Measurements from ENCODE around the gene PDE10A. TPM values are rescaled to one million over a fixed set of nuclear protein-coding genes. Genes with fewer than 3 reads are reported as not detected.

PDE10A gene
- total RNA-seq, 4 donors from 2014 or later, result 0.54 to 4.4 (median 0.98) TPM

DNA sequence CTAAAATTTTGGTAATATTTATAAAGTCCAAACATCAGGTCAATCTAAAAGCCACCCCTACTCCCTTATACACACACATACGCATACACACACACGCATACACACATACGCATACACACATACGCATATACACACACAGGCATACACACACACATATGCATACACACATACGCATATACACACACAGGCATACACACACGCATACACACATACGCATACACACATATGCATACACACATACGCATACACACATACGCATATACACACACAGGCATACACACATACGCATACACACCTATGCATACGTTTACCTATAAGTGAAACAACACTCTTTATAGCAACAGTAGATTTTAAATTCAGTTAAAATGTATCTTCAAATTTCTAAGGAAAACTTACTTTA lies 240.8 kb downstream of the PDE10A start:
- intact Hi-C loops (cut with DNase I; ENCODE audit: low total_unique reads), result no loop called here
- H3K4me3 ChIP-seq (ENCODE audit: low read depth, poor library complexity, severe bottlenecking), result no peak overlapping the region
- WGBS, 2 donors, result 96 to 97% methylated on average over 11 of the region's 11 CpGs
- TF ChIP-seq CTCF (IDR thresholded peaks at IDR 0.05), result no peak
- TF ChIP-seq POLR2A (IDR thresholded peaks at IDR 0.05), result no peak
- no peak for DNase-seq (ENCODE audit: low spot score in 2 of 2)

GRCh38 chr6:165417278-165417865 lies 245.7 kb downstream of the PDE10A start:
- H3K4me3 ChIP-seq (ENCODE audit: low read depth, poor library complexity, severe bottlenecking), result no peak overlapping the region
- no peak for DNase-seq (ENCODE audit: low spot score in 2 of 2)
- TF ChIP-seq POLR2A (IDR thresholded peaks at IDR 0.05), result no peak
- TF ChIP-seq CTCF (IDR thresholded peaks at IDR 0.05), result no peak
- 74% methylated on average over 6 of the region's 6 CpGs for WGBS, 2 donors
- intact Hi-C loops (cut with DNase I; ENCODE audit: low total_unique reads), result no loop called here

GRCh38 chr6:165404697-165405096 lies 258.3 kb downstream of the PDE10A start:
- DNase-seq (ENCODE audit: low spot score in 2 of 2), result no peak
- WGBS, 2 donors, result 31 to 49% methylated on average over 2 of the region's 2 CpGs
- no peak overlapping the region for H3K4me3 ChIP-seq (ENCODE audit: low read depth, poor library complexity, severe bottlenecking)
- TF ChIP-seq CTCF (IDR thresholded peaks at IDR 0.05) (no peak), POLR2A (IDR thresholded peaks at IDR 0.05) (no peak)
- intact Hi-C loops (cut with DNase I; ENCODE audit: low total_unique reads), result no loop called here

GRCh38 chr6:165404296-165404695 lies 258.7 kb downstream of the PDE10A start:
- no peak for TF ChIP-seq CTCF (IDR thresholded peaks at IDR 0.05)
- no peak for TF ChIP-seq POLR2A (IDR thresholded peaks at IDR 0.05)
- DNase-seq (ENCODE audit: low spot score in 2 of 2), result no peak
- no peak overlapping the region for H3K4me3 ChIP-seq (ENCODE audit: low read depth, poor library complexity, severe bottlenecking)
- intact Hi-C loops (cut with DNase I; ENCODE audit: low total_unique reads), result no loop called here
- 62 to 75% methylated on average over 2 of the region's 2 CpGs for WGBS, 2 donors

GRCh38 chr6:165403006-165403595 lies 259.9 kb downstream of the PDE10A start:
- TF ChIP-seq POLR2A (IDR thresholded peaks at IDR 0.05) (no peak), CTCF (IDR thresholded peaks at IDR 0.05) (no peak)
- DNase-seq (ENCODE audit: low spot score in 2 of 2), result no peak
- WGBS, 2 donors, result 89 to 90% methylated on average over 7 of the region's 7 CpGs
- no peak overlapping the region for H3K4me3 ChIP-seq (ENCODE audit: low read depth, poor library complexity, severe bottlenecking)
- intact Hi-C loops (cut with DNase I; ENCODE audit: low total_unique reads), result no loop called here

DNA sequence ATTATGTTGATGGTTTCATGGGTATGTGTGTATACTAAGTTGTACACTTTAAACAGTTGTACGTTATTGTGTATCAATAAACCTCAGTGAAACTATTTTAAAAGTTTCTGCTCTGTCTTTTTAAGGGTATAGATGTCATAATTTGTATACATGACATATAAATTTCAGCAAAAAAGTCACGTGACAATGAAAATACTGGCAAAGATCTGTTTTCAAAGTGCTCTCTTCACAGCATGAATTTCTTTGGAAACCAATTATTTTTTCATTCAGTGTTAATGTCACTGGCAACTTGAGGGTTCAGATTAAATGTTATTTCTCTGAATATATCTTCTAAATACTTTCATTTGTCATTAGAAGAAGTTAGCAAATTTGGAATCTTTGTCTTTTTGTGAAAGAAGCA lies 261.9 kb downstream of the PDE10A start:
- intact Hi-C loops (cut with DNase I; ENCODE audit: low total_unique reads), result no loop called here
- DNase-seq (ENCODE audit: low spot score in 2 of 2), result no peak
- 79 to 86% methylated on average over 2 of the region's 2 CpGs for WGBS, 2 donors
- H3K4me3 ChIP-seq (ENCODE audit: low read depth, poor library complexity, severe bottlenecking), result no peak overlapping the region
- TF ChIP-seq CTCF (IDR thresholded peaks at IDR 0.05) (no peak), POLR2A (IDR thresholded peaks at IDR 0.05) (no peak)
